Activated T-helper 1 cell treated with anti-CD3 and anti-CD28 coated beads, Interleukin-12 subunit alpha, Interleukin-12 subunit beta, Interleukin-2, Interleukin-4 antibody, amounts not matched to agents 30 ng/mL and 10 ng/mL and 1 ng/mL, durations not matched to agents 14 hours and 24 hours and 36 hours (primary cell): ENCODE data around the gene CCL28. TPM values are rescaled to one million over a fixed set of nuclear protein-coding genes. Genes with fewer than 3 reads are reported as not detected.
"Not testable (repeated sequence)": the region's sequence is repeated elsewhere in the genome, so short reads cannot be mapped to it uniquely, and the experiment has no call there.

Experiments used
- DNase-seq: peaks from one replicate; pipeline ENCODE4 v3.0.0; 2021; ENCODE audit warnings: low spot score
- H3K27ac Mint-ChIP-seq: one replicate; pipeline ENCODE4 v1.8.0; 2021; ENCODE audit warnings: mild to moderate bottlenecking, mixed read lengths
- H3K27me3 Mint-ChIP-seq: one replicate; pipeline ENCODE4 v1.8.0; 2022; ENCODE audit warnings: mild to moderate bottlenecking, moderate library complexity, mixed read lengths; ENCODE audit not compliant: insufficient read depth
- H3K36me3 Mint-ChIP-seq: one replicate; pipeline ENCODE4 v1.8.0; 2021; ENCODE audit warnings: low read depth, mixed read lengths
- H3K4me1 Mint-ChIP-seq: one replicate; pipeline ENCODE4 v1.8.0; 2021; ENCODE audit warnings: low read depth, mixed read lengths
- H3K4me3 Mint-ChIP-seq: one replicate; pipeline ENCODE4 v1.8.0; 2021; ENCODE audit warnings: mild to moderate bottlenecking, moderate library complexity, mixed read lengths
- H3K9me3 Mint-ChIP-seq: one replicate; pipeline ENCODE4 v1.8.0; 2021; ENCODE audit warnings: mixed read lengths
- intact Hi-C: fragments of 100-400 bp; cut with micrococcal nuclease; formaldehyde crosslinking; loops from one replicate; pipeline ENCODE4 v1.15.1; 2024
- total RNA-seq: library from RNA; stranded (reverse); gene quantifications from 2 replicates; pipeline ENCODE4 v1.2.3, GENCODE V29; 2022

The CCL28 gene
- total RNA-seq, 1 donor from 2014 or later, result 7.5 TPM

GRCh38 chr5:43421450-43422133 is 9.4 kb upstream of the CCL28 start:
- Mint-ChIP-seq H3K27ac (no peak overlapping the region), H3K4me3 (no peak overlapping the region)

GRCh38 chr5:43420241-43420640 is 8.1 kb upstream of the CCL28 start:
- H3K4me3 Mint-ChIP-seq, result no peak overlapping the region
- peaks cover 8% of the 10 kb centered on the region for H3K27me3 Mint-ChIP-seq
- H3K27ac Mint-ChIP-seq, result no peak overlapping the region
- no peaks in the 10 kb centered on the region for H3K36me3 Mint-ChIP-seq
- no peaks in the 10 kb centered on the region for H3K4me1 Mint-ChIP-seq
- DNase-seq, result no peak
- intact Hi-C loops, result no loop called here
- H3K9me3 Mint-ChIP-seq, result no peaks in the 10 kb centered on the region

More at GRCh38 chr5:43421450-43422133, 9.4 kb upstream of the CCL28 start:
- DNase-seq, result no peak
- Mint-ChIP-seq H3K36me3 (no peaks in the 10 kb centered on the region), H3K4me1 (no peaks in the 10 kb centered on the region), H3K9me3 (no peaks in the 10 kb centered on the region), H3K27me3 (peaks cover 8% of the 10 kb centered on the region)
- intact Hi-C loops, result no loop called here

- Mint-ChIP-seq H3K36me3 (no peaks in the 10 kb centered on the region), H3K9me3 (no peaks in the 10 kb centered on the region), H3K27ac (no peak overlapping the region), H3K27me3 (peaks cover 8% of the 10 kb centered on the region), H3K4me3 (no peak overlapping the region), H3K4me1 (no peaks in the 10 kb centered on the region)
- intact Hi-C loops, result no loop called here
- no peak for DNase-seq
Measured at GRCh38 chr5:43418561-43418960, 6.4 kb upstream of the CCL28 start.

GRCh38 chr5:43416803-43417394 is 4.7 kb upstream of the CCL28 start:
- Mint-ChIP-seq H3K36me3 (no peaks in the 10 kb centered on the region), H3K27me3 (peaks cover 8% of the 10 kb centered on the region), H3K27ac (no peak overlapping the region), H3K4me1 (no peaks in the 10 kb centered on the region), H3K4me3 (no peak overlapping the region), H3K9me3 (no peaks in the 10 kb centered on the region)
- DNase-seq, result no peak
- intact Hi-C loops, result no loop called here

- H3K27ac Mint-ChIP-seq, result no peak overlapping the region
- H3K36me3 Mint-ChIP-seq, result no peaks in the 10 kb centered on the region
- intact Hi-C loops, result no loop called here
- H3K4me3 Mint-ChIP-seq, result no peak overlapping the region
- H3K4me1 Mint-ChIP-seq, result no peaks in the 10 kb centered on the region
- H3K9me3 Mint-ChIP-seq, result no peaks in the 10 kb centered on the region
- no peak for DNase-seq
- H3K27me3 Mint-ChIP-seq, result peaks cover 8% of the 10 kb centered on the region
Measured at GRCh38 chr5:43415935-43416802, 4.0 kb upstream of the CCL28 start.

- H3K4me1 Mint-ChIP-seq, result no peaks in the 10 kb centered on the region
- no peaks in the 10 kb centered on the region for H3K9me3 Mint-ChIP-seq
- H3K36me3 Mint-ChIP-seq, result no peaks in the 10 kb centered on the region
- H3K27me3 Mint-ChIP-seq, result peaks cover 7% of the 10 kb centered on the region
- no peak for DNase-seq
- H3K4me3 Mint-ChIP-seq, result no peak overlapping the region
- intact Hi-C loops, result no loop called here
- H3K27ac Mint-ChIP-seq, result no peak overlapping the region
Measured at GRCh38 chr5:43413966-43414365, 1.8 kb upstream of the CCL28 start.

- no peaks in the 10 kb centered on the region for H3K9me3 Mint-ChIP-seq
- no peaks in the 10 kb centered on the region for H3K4me1 Mint-ChIP-seq
- intact Hi-C loops, result no loop called here
- no peak overlapping the region for H3K27ac Mint-ChIP-seq
- no peaks in the 10 kb centered on the region for H3K36me3 Mint-ChIP-seq
- peaks cover 7% of the 10 kb centered on the region for H3K27me3 Mint-ChIP-seq
- no peak for DNase-seq
- no peak overlapping the region for H3K4me3 Mint-ChIP-seq
Measured at GRCh38 chr5:43412644-43413043, 453 bp upstream of the CCL28 start.

- Mint-ChIP-seq H3K9me3 (peaks cover 3% of the 10 kb centered on the region), H3K27me3 (peaks cover 4% of the 10 kb centered on the region), H3K27ac (no peak overlapping the region), H3K4me1 (no peaks in the 10 kb centered on the region), H3K36me3 (no peaks in the 10 kb centered on the region), H3K4me3 (no peak overlapping the region)
- no peak for DNase-seq
- intact Hi-C loops, result no loop called here
Measured at GRCh38 chr5:43411495-43411894, 696 bp downstream of the CCL28 start.

GRCh38 chr5:43410414-43410813 is 1.8 kb downstream of the CCL28 start:
- intact Hi-C loops, result no loop called here

GRCh38 chr5:43409809-43410271 is 2.4 kb downstream of the CCL28 start:
- peaks cover 11% of the 10 kb centered on the region for H3K9me3 Mint-ChIP-seq
- peaks cover 9% of the 10 kb centered on the region for H3K27me3 Mint-ChIP-seq
- H3K36me3 Mint-ChIP-seq, result no peaks in the 10 kb centered on the region
- no peak overlapping the region for H3K4me3 Mint-ChIP-seq
- no peaks in the 10 kb centered on the region for H3K4me1 Mint-ChIP-seq
- intact Hi-C loops, result no loop called here
- no peak for DNase-seq
- no peak overlapping the region for H3K27ac Mint-ChIP-seq

More at GRCh38 chr5:43410414-43410813, 1.8 kb downstream of the CCL28 start:
- Mint-ChIP-seq H3K4me1 (no peaks in the 10 kb centered on the region), H3K27ac (no peak overlapping the region), H3K36me3 (no peaks in the 10 kb centered on the region), H3K27me3 (peaks cover 4% of the 10 kb centered on the region), H3K9me3 (peaks cover 5% of the 10 kb centered on the region), H3K4me3 (no peak overlapping the region)
- DNase-seq, result no peak

GRCh38 chr5:43402524-43403066 is 9.6 kb downstream of the CCL28 start:
- peaks cover 27% of the 10 kb centered on the region for H3K9me3 Mint-ChIP-seq
- H3K4me1 Mint-ChIP-seq, DNase-seq, H3K36me3 Mint-ChIP-seq, H3K27ac Mint-ChIP-seq, H3K4me3 Mint-ChIP-seq, intact Hi-C loops: not testable (repeated sequence)
- H3K27me3 Mint-ChIP-seq, result peaks cover 13% of the 10 kb centered on the region

GRCh38 chr5:43401827-43402226 is 10.4 kb downstream of the CCL28 start:
- no peak for DNase-seq
- peaks cover 6% of the 10 kb centered on the region for H3K4me1 Mint-ChIP-seq
- H3K9me3 Mint-ChIP-seq, result peaks cover 24% of the 10 kb centered on the region
- intact Hi-C loops, result no loop called here
- peaks cover 4% of the 10 kb centered on the region for H3K36me3 Mint-ChIP-seq
- no peak overlapping the region for H3K4me3 Mint-ChIP-seq
- peaks cover 9% of the 10 kb centered on the region for H3K27me3 Mint-ChIP-seq
- H3K27ac Mint-ChIP-seq, result no peak overlapping the region

- no peak for DNase-seq
- H3K4me3 Mint-ChIP-seq, result no peak overlapping the region
- peaks cover 5% of the 10 kb centered on the region for H3K27me3 Mint-ChIP-seq
- H3K4me1 Mint-ChIP-seq, result peaks cover 12% of the 10 kb centered on the region
- peaks cover 4% of the 10 kb centered on the region for H3K36me3 Mint-ChIP-seq
- no peak overlapping the region for H3K27ac Mint-ChIP-seq
- peaks cover 19% of the 10 kb centered on the region for H3K9me3 Mint-ChIP-seq
- intact Hi-C loops, result no loop called here
Measured at GRCh38 chr5:43400082-43400481, 12.1 kb downstream of the CCL28 start.
